DND-41 (cell line): Measurements from ENCODE around the gene SPACA4.
"Not testable (repeated sequence)": the region's sequence is repeated elsewhere in the genome, so short reads cannot be mapped to it uniquely, and the experiment has no call there.

ENCODE experiments used
- ATAC-seq: fragments of 200-7000 bp; cut with Tn5 transposase; 3 replicates; pipeline ENCODE4 v1.9.1; 2021; ENCODE audit warnings: low read depth; ENCODE audit not compliant: insufficient read depth
- DNase-seq: peaks from one replicate; pipeline ENCODE4 v3.0.0-alpha.2; 2020
- H2AFZ ChIP-seq: 2 replicates; pipeline ENCODE4 v1.6.0; 2012; ENCODE audit warnings: low read depth, low read length
- H3K27ac ChIP-seq: 2 replicates; pipeline ENCODE4 v1.5.1; 2012; ENCODE audit warnings: low read length, inconsistent platforms
- H3K27me3 ChIP-seq: fragments of 200-600 bp; sonication (generic); 2 replicates; pipeline ENCODE4 v1.6.0; 2012; ENCODE audit warnings: low read length, mild to moderate bottlenecking, inconsistent platforms; ENCODE audit not compliant: insufficient read depth, poor library complexity
- H3K36me3 ChIP-seq: 2 replicates; pipeline ENCODE4 v1.5.1; 2012; ENCODE audit warnings: low read length, inconsistent platforms; ENCODE audit not compliant: insufficient read depth
- H3K4me1 ChIP-seq: 2 replicates; pipeline ENCODE4 v1.5.1; 2012; ENCODE audit warnings: mild to moderate bottlenecking, low read length; ENCODE audit not compliant: insufficient read depth
- H3K4me2 ChIP-seq: 2 replicates; pipeline ENCODE4 v1.6.0; 2012; ENCODE audit warnings: mild to moderate bottlenecking, moderate library complexity, low read length, inconsistent platforms; ENCODE audit not compliant: insufficient read depth
- H3K4me3 ChIP-seq, 2 experiments: fragments of 200-600 bp in 1 of 2; shearing (Covaris generic) in 1 of 2; 2 replicates each; pipeline ENCODE4 v1.5.1; 2012 to 2016; ENCODE audit warnings: inconsistent platforms in 2 of 2, low read length in 2 of 2, mild to moderate bottlenecking in 2 of 2, low read depth in 1 of 2, moderate library complexity in 1 of 2
- H3K79me2 ChIP-seq: 2 replicates; pipeline ENCODE4 v1.6.0; 2012; ENCODE audit warnings: low read length, inconsistent platforms; ENCODE audit not compliant: insufficient read depth
- H3K9ac ChIP-seq: 2 replicates; pipeline ENCODE4 v1.6.0; 2012; ENCODE audit warnings: low read depth, mild to moderate bottlenecking, inconsistent platforms, low read length, moderate library complexity
- H3K9me3 ChIP-seq: 2 replicates; pipeline ENCODE4 v1.5.1; 2012; ENCODE audit warnings: low read length, moderate library complexity, mild to moderate bottlenecking, inconsistent platforms; ENCODE audit not compliant: insufficient read depth, severe bottlenecking
- H4K20me1 ChIP-seq: 2 replicates; pipeline ENCODE4 v1.6.0; 2012; ENCODE audit warnings: low read length; ENCODE audit not compliant: insufficient read depth
- EZH2 ChIP-seq: IDR thresholded peaks from 3 replicates; pipeline ENCODE4 v1.6.1; 2012; ENCODE audit warnings: borderline replicate concordance, low read depth, mild to moderate bottlenecking, moderate library complexity, low read length, inconsistent platforms; ENCODE audit not compliant: severe bottlenecking
- TF ChIP-seq, protein P1 (sequence below): IDR thresholded peaks from 2 replicates; pipeline ENCODE4 v1.5.1; 2012; ENCODE audit warnings: borderline replicate concordance, low read length, moderate library complexity, mild to moderate bottlenecking; ENCODE audit not compliant: poor library complexity, severe bottlenecking; ENCODE audit errors: extremely low read depth

The SPACA4 gene

DNA sequence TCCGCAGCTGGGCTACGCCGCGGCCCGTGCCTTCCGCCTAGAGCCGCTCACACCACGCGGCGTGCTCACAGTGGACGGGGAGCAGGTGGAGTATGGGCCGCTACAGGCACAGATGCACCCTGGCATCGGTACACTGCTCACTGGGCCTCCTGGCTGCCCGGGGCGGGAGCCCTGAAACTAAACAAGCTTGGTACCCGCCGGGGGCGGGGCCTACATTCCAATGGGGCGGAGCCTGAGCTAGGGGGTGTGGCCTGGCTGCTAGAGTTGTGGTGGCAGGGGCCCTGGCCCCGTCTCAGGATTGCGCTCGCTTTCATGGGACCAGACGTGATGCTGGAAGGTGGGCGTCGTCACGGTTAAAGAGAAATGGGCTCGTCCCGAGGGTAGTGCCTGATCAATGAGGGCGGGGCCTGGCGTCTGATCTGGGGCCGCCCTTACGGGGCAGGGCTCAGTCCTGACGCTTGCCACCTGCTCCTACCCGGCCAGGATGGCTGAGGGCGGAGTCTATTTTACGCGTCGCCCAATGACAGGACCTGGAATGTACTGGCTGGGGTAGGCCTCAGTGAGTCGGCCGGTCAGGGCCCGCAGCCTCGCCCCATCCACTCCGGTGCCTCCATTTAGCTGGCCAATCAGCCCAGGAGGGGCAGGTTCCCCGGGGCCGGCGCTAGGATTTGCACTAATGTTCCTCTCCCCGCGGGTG lies 23.2 kb downstream of the SPACA4 start:
- Histone ChIP-seq H3K4me1 (peaks cover 32% of the 10 kb centered on the region), H3K4me3 (no peak overlapping the region), H3K4me2 (no peak overlapping the region), H4K20me1 (peaks cover 11% of the 10 kb centered on the region), H3K9ac (no peak overlapping the region), H2AFZ (no peak overlapping the region), H3K9me3 (no peaks in the 10 kb centered on the region), H3K27ac (no peak overlapping the region), H3K79me2 (peaks cover 17% of the 10 kb centered on the region), H3K36me3 (peaks cover 73% of the 10 kb centered on the region), H3K27me3 (no peaks in the 10 kb centered on the region)
- no peak for ATAC-seq
- TF ChIP-seq EZH2 = no peak
- TF ChIP-seq, protein P1, sequence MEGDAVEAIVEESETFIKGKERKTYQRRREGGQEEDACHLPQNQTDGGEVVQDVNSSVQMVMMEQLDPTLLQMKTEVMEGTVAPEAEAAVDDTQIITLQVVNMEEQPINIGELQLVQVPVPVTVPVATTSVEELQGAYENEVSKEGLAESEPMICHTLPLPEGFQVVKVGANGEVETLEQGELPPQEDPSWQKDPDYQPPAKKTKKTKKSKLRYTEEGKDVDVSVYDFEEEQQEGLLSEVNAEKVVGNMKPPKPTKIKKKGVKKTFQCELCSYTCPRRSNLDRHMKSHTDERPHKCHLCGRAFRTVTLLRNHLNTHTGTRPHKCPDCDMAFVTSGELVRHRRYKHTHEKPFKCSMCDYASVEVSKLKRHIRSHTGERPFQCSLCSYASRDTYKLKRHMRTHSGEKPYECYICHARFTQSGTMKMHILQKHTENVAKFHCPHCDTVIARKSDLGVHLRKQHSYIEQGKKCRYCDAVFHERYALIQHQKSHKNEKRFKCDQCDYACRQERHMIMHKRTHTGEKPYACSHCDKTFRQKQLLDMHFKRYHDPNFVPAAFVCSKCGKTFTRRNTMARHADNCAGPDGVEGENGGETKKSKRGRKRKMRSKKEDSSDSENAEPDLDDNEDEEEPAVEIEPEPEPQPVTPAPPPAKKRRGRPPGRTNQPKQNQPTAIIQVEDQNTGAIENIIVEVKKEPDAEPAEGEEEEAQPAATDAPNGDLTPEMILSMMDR = no peak
- DNase-seq = peak; percentile 56

DNA sequence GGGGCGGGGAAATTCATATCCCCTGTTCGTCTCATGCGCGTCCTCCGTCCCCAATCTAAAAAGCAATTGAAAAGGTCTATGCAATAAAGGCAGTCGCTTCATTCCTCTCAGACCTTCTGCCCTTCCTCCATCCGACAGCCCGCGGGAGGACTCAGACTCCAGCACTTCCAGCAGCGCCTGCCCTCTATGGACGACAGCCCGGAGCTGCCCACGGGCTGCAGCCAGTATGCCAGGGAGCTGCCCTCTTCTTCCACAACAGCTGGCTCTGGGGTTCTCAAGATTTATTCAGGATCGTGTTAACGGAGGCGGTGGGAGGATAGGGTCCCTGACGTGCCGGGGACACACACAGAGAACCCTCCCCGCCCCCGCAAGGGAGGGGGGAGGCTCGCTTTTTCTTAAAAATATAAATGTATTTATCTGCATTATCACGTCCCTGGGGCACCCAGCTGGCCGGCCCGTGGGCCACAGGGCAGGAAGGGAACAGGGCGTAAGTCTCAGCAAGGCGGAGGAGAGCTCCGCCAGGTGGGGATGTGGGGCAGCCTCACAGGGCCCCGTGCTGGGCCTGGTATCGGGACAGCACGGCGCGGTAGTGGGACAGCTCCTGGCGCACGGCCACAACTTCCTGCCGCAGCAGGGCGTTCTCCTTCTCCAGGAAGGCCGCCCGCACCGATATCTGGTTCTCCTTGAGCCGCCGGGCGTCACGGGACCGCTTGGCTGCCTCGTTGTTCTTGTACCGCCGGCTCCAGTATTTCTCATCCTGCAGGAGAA lies 23.9 kb downstream of the SPACA4 start:
- Histone ChIP-seq H3K27ac (no peak overlapping the region), H3K4me3 (no peak overlapping the region), H4K20me1 (peaks cover 8% of the 10 kb centered on the region), H3K4me2 (no peak overlapping the region), H3K9me3 (no peaks in the 10 kb centered on the region), H3K79me2 (peaks cover 15% of the 10 kb centered on the region), H3K4me1 (peaks cover 31% of the 10 kb centered on the region), H3K27me3 (no peaks in the 10 kb centered on the region), H3K9ac (no peak overlapping the region), H3K36me3 (peaks cover 68% of the 10 kb centered on the region), H2AFZ (no peak overlapping the region)
- DNase-seq (peak; percentile 8), ATAC-seq (no peak)
- TF ChIP-seq, protein P1 = no peak
- TF ChIP-seq EZH2 = no peak

DNA sequence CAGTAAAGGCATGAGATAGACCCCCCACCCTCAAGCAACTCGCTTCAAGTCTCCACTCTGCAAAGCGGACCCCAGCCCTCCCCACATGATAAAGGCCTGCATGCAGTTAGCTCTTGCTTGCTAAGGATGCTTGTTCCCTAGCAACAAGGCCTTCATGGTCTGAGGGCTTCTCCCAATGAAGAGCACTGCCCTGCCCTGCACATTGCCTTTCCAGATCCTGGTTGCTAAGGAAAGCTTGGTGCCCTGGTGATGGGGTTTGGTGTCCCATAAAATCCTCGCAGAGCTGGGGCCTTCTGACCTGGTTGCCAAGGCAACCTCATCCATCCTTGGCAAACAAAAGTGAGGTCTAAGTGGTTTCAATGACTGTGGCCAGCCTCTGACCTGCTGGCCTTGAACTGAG lies 24.7 kb downstream of the SPACA4 start:
- Histone ChIP-seq H3K36me3 (peaks cover 61% of the 10 kb centered on the region), H3K27me3 (no peaks in the 10 kb centered on the region), H3K9me3 (no peaks in the 10 kb centered on the region), H3K27ac (no peak overlapping the region), H3K79me2 (peaks cover 15% of the 10 kb centered on the region), H3K9ac (no peak overlapping the region), H4K20me1 (peaks cover 8% of the 10 kb centered on the region), H2AFZ (no peak overlapping the region), H3K4me1 (peaks cover 35% of the 10 kb centered on the region), H3K4me3 (no peak overlapping the region), H3K4me2 (no peak overlapping the region)
- TF ChIP-seq EZH2 = no peak
- TF ChIP-seq, protein P1 = no peak
- no peak for ATAC-seq
- DNase-seq = peak; percentile 8

DNA sequence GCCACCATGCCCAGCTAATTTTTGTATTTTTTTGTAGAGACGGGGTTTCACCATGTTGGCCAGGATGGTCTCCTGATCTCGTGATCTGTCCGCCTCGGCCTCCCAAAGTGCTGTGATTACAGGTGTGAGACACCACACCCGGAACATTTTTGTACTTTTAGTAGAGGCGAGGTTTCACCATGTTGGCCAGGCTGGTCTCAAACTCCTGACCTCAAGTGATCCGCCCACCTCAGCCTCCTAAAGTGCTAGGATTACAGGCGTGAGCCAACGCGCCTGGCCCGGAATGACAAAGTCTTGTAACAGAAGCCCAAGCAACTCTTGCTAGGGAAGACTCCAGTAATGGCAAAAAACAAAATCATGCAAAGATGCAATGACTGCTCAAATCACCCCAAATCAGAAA lies 25.7 kb downstream of the SPACA4 start:
- not testable (repeated sequence) for DNase-seq, H3K9me3 ChIP-seq, H2AFZ ChIP-seq, H3K9ac ChIP-seq, ATAC-seq, H3K27me3 ChIP-seq, H3K4me3 ChIP-seq, H3K4me2 ChIP-seq
- peaks cover 18% of the 10 kb centered on the region for H3K79me2 ChIP-seq
- H3K36me3 ChIP-seq = peaks cover 54% of the 10 kb centered on the region
- peak overlapping the region; percentile 82 for H3K27ac ChIP-seq
- H4K20me1 ChIP-seq = peaks cover 11% of the 10 kb centered on the region
- H3K4me1 ChIP-seq = peaks cover 43% of the 10 kb centered on the region
